ENCODE measurements around the gene APBB2. TPM values are rescaled to one million over a fixed set of nuclear protein-coding genes. Genes with fewer than 3 reads are reported as not detected.

Gene APBB2
- total and polyA plus RNA-seq, 2 of the 8 experiments (the other 6 are each of a cell fraction or from before 2014, with no cell fraction given): 58.7 to 59.4 TPM

DNA sequence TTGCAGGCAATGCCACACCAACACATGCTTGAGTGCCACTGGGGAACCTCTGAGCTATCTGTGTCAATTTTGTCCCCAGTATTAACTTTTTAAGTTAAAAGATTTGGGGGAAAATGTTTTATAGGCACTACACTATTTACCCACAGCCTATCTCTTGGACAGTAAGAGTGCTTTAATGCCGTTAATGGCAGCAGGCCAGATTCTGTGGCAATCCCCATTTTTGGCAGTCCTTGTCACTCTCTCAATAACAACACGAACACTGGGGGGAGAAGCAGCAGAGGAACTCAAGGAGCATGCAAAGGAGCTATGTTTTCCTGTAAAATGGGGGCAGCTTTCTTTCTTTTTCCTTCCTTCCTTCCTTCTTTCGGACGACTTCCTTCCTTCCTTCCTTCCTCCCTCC, 296.0 kb downstream of the APBB2 start (continued):
- TF ChIP-seq, protein P1, sequence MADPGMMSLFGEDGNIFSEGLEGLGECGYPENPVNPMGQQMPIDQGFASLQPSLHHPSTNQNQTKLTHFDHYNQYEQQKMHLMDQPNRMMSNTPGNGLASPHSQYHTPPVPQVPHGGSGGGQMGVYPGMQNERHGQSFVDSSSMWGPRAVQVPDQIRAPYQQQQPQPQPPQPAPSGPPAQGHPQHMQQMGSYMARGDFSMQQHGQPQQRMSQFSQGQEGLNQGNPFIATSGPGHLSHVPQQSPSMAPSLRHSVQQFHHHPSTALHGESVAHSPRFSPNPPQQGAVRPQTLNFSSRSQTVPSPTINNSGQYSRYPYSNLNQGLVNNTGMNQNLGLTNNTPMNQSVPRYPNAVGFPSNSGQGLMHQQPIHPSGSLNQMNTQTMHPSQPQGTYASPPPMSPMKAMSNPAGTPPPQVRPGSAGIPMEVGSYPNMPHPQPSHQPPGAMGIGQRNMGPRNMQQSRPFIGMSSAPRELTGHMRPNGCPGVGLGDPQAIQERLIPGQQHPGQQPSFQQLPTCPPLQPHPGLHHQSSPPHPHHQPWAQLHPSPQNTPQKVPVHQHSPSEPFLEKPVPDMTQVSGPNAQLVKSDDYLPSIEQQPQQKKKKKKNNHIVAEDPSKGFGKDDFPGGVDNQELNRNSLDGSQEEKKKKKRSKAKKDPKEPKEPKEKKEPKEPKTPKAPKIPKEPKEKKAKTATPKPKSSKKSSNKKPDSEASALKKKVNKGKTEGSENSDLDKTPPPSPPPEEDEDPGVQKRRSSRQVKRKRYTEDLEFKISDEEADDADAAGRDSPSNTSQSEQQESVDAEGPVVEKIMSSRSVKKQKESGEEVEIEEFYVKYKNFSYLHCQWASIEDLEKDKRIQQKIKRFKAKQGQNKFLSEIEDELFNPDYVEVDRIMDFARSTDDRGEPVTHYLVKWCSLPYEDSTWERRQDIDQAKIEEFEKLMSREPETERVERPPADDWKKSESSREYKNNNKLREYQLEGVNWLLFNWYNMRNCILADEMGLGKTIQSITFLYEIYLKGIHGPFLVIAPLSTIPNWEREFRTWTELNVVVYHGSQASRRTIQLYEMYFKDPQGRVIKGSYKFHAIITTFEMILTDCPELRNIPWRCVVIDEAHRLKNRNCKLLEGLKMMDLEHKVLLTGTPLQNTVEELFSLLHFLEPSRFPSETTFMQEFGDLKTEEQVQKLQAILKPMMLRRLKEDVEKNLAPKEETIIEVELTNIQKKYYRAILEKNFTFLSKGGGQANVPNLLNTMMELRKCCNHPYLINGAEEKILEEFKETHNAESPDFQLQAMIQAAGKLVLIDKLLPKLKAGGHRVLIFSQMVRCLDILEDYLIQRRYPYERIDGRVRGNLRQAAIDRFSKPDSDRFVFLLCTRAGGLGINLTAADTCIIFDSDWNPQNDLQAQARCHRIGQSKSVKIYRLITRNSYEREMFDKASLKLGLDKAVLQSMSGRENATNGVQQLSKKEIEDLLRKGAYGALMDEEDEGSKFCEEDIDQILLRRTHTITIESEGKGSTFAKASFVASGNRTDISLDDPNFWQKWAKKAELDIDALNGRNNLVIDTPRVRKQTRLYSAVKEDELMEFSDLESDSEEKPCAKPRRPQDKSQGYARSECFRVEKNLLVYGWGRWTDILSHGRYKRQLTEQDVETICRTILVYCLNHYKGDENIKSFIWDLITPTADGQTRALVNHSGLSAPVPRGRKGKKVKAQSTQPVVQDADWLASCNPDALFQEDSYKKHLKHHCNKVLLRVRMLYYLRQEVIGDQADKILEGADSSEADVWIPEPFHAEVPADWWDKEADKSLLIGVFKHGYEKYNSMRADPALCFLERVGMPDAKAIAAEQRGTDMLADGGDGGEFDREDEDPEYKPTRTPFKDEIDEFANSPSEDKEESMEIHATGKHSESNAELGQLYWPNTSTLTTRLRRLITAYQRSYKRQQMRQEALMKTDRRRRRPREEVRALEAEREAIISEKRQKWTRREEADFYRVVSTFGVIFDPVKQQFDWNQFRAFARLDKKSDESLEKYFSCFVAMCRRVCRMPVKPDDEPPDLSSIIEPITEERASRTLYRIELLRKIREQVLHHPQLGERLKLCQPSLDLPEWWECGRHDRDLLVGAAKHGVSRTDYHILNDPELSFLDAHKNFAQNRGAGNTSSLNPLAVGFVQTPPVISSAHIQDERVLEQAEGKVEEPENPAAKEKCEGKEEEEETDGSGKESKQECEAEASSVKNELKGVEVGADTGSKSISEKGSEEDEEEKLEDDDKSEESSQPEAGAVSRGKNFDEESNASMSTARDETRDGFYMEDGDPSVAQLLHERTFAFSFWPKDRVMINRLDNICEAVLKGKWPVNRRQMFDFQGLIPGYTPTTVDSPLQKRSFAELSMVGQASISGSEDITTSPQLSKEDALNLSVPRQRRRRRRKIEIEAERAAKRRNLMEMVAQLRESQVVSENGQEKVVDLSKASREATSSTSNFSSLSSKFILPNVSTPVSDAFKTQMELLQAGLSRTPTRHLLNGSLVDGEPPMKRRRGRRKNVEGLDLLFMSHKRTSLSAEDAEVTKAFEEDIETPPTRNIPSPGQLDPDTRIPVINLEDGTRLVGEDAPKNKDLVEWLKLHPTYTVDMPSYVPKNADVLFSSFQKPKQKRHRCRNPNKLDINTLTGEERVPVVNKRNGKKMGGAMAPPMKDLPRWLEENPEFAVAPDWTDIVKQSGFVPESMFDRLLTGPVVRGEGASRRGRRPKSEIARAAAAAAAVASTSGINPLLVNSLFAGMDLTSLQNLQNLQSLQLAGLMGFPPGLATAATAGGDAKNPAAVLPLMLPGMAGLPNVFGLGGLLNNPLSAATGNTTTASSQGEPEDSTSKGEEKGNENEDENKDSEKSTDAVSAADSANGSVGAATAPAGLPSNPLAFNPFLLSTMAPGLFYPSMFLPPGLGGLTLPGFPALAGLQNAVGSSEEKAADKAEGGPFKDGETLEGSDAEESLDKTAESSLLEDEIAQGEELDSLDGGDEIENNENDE (IDR thresholded peaks at IDR 0.05; ENCODE audit: insufficient replicate concordance, low read length): no peak
- TF ChIP-seq, protein P2, sequence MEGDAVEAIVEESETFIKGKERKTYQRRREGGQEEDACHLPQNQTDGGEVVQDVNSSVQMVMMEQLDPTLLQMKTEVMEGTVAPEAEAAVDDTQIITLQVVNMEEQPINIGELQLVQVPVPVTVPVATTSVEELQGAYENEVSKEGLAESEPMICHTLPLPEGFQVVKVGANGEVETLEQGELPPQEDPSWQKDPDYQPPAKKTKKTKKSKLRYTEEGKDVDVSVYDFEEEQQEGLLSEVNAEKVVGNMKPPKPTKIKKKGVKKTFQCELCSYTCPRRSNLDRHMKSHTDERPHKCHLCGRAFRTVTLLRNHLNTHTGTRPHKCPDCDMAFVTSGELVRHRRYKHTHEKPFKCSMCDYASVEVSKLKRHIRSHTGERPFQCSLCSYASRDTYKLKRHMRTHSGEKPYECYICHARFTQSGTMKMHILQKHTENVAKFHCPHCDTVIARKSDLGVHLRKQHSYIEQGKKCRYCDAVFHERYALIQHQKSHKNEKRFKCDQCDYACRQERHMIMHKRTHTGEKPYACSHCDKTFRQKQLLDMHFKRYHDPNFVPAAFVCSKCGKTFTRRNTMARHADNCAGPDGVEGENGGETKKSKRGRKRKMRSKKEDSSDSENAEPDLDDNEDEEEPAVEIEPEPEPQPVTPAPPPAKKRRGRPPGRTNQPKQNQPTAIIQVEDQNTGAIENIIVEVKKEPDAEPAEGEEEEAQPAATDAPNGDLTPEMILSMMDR (IDR thresholded peaks at IDR 0.05; ENCODE audit: control extremely low read depth in 1 of 3, insufficient read depth in 1 of 3, low read depth in 1 of 3, low read length in 3 of 3): no peak
- no peak for TF ChIP-seq GABPA (IDR thresholded peaks at IDR 0.05; ENCODE audit: borderline replicate concordance, insufficient read depth, low read length)
- TF ChIP-seq BACH1 (IDR thresholded peaks at IDR 0.05; ENCODE audit: low read length): no peak
- TF ChIP-seq SP4 (IDR thresholded peaks at IDR 0.05; ENCODE audit: low read length): no peak
- no peak for TF ChIP-seq POLR2AphosphoS5 (IDR thresholded peaks at IDR 0.05; ENCODE audit: low read depth, low read length)
- no peak for TF ChIP-seq SIRT6 (IDR thresholded peaks at IDR 0.05; ENCODE audit: low read length)
- no peak for TF ChIP-seq BRCA1 (IDR thresholded peaks at IDR 0.05; ENCODE audit: low read depth, low read length)
- no peak for TF ChIP-seq EZH2 (IDR thresholded peaks at IDR 0.05; ENCODE audit: low read depth, low read length, severe bottlenecking)
- TF ChIP-seq SUZ12 (IDR thresholded peaks at IDR 0.05; ENCODE audit: low read length): no peak

Data from H1 (cell line).